ENCODE measurements around the gene CCDC148.

The CCDC148 gene

GRCh38 chr2:158213773-158214172 lies 242.8 kb downstream of the CCDC148 start:
- no peak overlapping the region for H3K4me3 Mint-ChIP-seq
- H3K27ac Mint-ChIP-seq: no peak overlapping the region
- no peak for DNase-seq (ENCODE audit: low spot score in 2 of 2)
- ATAC-seq: no peak
- H3K36me3 Mint-ChIP-seq: no peaks in the 10 kb centered on the region
- H3K9me3 Mint-ChIP-seq: no peaks in the 10 kb centered on the region
- no peaks in the 10 kb centered on the region for H3K4me1 Mint-ChIP-seq

GRCh38 chr2:158212301-158212700 lies 244.3 kb downstream of the CCDC148 start:
- Mint-ChIP-seq H3K4me1 (no peaks in the 10 kb centered on the region), H3K36me3 (no peaks in the 10 kb centered on the region), H3K27ac (no peak overlapping the region), H3K4me3 (no peak overlapping the region), H3K9me3 (no peaks in the 10 kb centered on the region)
- no peak for DNase-seq (ENCODE audit: low spot score in 2 of 2)
- no peak for ATAC-seq

- Mint-ChIP-seq H3K27ac (no peak overlapping the region), H3K4me3 (no peak overlapping the region), H3K36me3 (no peaks in the 10 kb centered on the region), H3K9me3 (no peaks in the 10 kb centered on the region), H3K4me1 (no peaks in the 10 kb centered on the region)
- ATAC-seq (peak; percentile 34), DNase-seq (ENCODE audit: low spot score in 2 of 2) (no peak)
These were observed 245.1 kb downstream of the CCDC148 start for GRCh38 chr2:158211502-158211901.

GRCh38 chr2:158207354-158207753 lies 249.2 kb downstream of the CCDC148 start:
- H3K4me3 Mint-ChIP-seq: no peak overlapping the region
- H3K4me1 Mint-ChIP-seq: no peaks in the 10 kb centered on the region
- H3K36me3 Mint-ChIP-seq: no peaks in the 10 kb centered on the region
- no peaks in the 10 kb centered on the region for H3K9me3 Mint-ChIP-seq
- DNase-seq (ENCODE audit: low spot score in 2 of 2) (no peak), ATAC-seq (no peak)
- H3K27ac Mint-ChIP-seq: no peak overlapping the region

- DNase-seq (ENCODE audit: low spot score in 2 of 2): no peak
- Mint-ChIP-seq H3K36me3 (no peaks in the 10 kb centered on the region), H3K4me3 (no peak overlapping the region), H3K4me1 (no peaks in the 10 kb centered on the region), H3K27ac (no peak overlapping the region), H3K9me3 (no peaks in the 10 kb centered on the region)
- ATAC-seq: no peak
These were observed 251.3 kb downstream of the CCDC148 start for GRCh38 chr2:158205215-158205614.

- Mint-ChIP-seq H3K36me3 (no peaks in the 10 kb centered on the region), H3K9me3 (no peaks in the 10 kb centered on the region), H3K4me3 (no peak overlapping the region), H3K4me1 (no peaks in the 10 kb centered on the region), H3K27ac (no peak overlapping the region)
- DNase-seq (ENCODE audit: low spot score in 2 of 2) (no peak), ATAC-seq (peak; percentile 32)
These were observed 251.8 kb downstream of the CCDC148 start for GRCh38 chr2:158204741-158205165.

- Mint-ChIP-seq H3K36me3 (no peaks in the 10 kb centered on the region), H3K4me3 (no peak overlapping the region), H3K27ac (no peak overlapping the region), H3K4me1 (no peaks in the 10 kb centered on the region), H3K9me3 (no peaks in the 10 kb centered on the region)
- DNase-seq (ENCODE audit: low spot score in 2 of 2) (no peak), ATAC-seq (no peak)
These were observed 254.3 kb downstream of the CCDC148 start for GRCh38 chr2:158202161-158202815.

- ATAC-seq: no peak
- Mint-ChIP-seq H3K4me1 (no peaks in the 10 kb centered on the region), H3K27ac (no peak overlapping the region), H3K36me3 (no peaks in the 10 kb centered on the region), H3K4me3 (no peak overlapping the region), H3K9me3 (no peaks in the 10 kb centered on the region)
- DNase-seq (ENCODE audit: low spot score in 2 of 2): no peak
These were observed 256.5 kb downstream of the CCDC148 start for GRCh38 chr2:158199928-158200650.

GRCh38 chr2:158197940-158198339 lies 258.6 kb downstream of the CCDC148 start:
- ATAC-seq (no peak), DNase-seq (ENCODE audit: low spot score in 2 of 2) (no peak)
- Mint-ChIP-seq H3K4me1 (no peaks in the 10 kb centered on the region), H3K36me3 (no peaks in the 10 kb centered on the region), H3K4me3 (no peak overlapping the region), H3K27ac (no peak overlapping the region), H3K9me3 (no peaks in the 10 kb centered on the region)

GRCh38 chr2:158194229-158194628 lies 262.3 kb downstream of the CCDC148 start:
- no peaks in the 10 kb centered on the region for H3K9me3 Mint-ChIP-seq
- DNase-seq (ENCODE audit: low spot score in 2 of 2): no peak
- no peak overlapping the region for H3K27ac Mint-ChIP-seq
- peaks cover 5% of the 10 kb centered on the region for H3K4me1 Mint-ChIP-seq
- H3K36me3 Mint-ChIP-seq: no peaks in the 10 kb centered on the region
- ATAC-seq: no peak
- H3K4me3 Mint-ChIP-seq: no peak overlapping the region

- peaks cover 5% of the 10 kb centered on the region for H3K4me1 Mint-ChIP-seq
These were observed 263.8 kb downstream of the CCDC148 start for GRCh38 chr2:158192515-158193443.

GRCh38 chr2:158191076-158191895 lies 265.3 kb downstream of the CCDC148 start:
- Mint-ChIP-seq H3K27ac (no peak overlapping the region), H3K36me3 (no peaks in the 10 kb centered on the region), H3K4me1 (peaks cover 5% of the 10 kb centered on the region), H3K4me3 (no peak overlapping the region), H3K9me3 (no peaks in the 10 kb centered on the region)
- DNase-seq (ENCODE audit: low spot score in 2 of 2): no peak
- ATAC-seq: no peak

More at GRCh38 chr2:158192515-158193443, 263.8 kb downstream of the CCDC148 start:
- H3K36me3 Mint-ChIP-seq: no peaks in the 10 kb centered on the region
- no peak overlapping the region for H3K27ac Mint-ChIP-seq
- DNase-seq (ENCODE audit: low spot score in 2 of 2) (no peak), ATAC-seq (no peak)
- H3K9me3 Mint-ChIP-seq: no peaks in the 10 kb centered on the region
- no peak overlapping the region for H3K4me3 Mint-ChIP-seq

GRCh38 chr2:158189526-158189925 lies 267.0 kb downstream of the CCDC148 start:
- H3K36me3 Mint-ChIP-seq: no peaks in the 10 kb centered on the region
- H3K9me3 Mint-ChIP-seq: no peaks in the 10 kb centered on the region
- no peak overlapping the region for H3K4me3 Mint-ChIP-seq
- H3K27ac Mint-ChIP-seq: no peak overlapping the region
- no peak for ATAC-seq
- peaks cover 5% of the 10 kb centered on the region for H3K4me1 Mint-ChIP-seq
- DNase-seq (ENCODE audit: low spot score in 2 of 2): no peak

- H3K4me1 Mint-ChIP-seq: peaks cover 5% of the 10 kb centered on the region
- ATAC-seq (no peak), DNase-seq (ENCODE audit: low spot score in 2 of 2) (no peak)
- no peaks in the 10 kb centered on the region for H3K36me3 Mint-ChIP-seq
- no peak overlapping the region for H3K4me3 Mint-ChIP-seq
- no peak overlapping the region for H3K27ac Mint-ChIP-seq
- no peaks in the 10 kb centered on the region for H3K9me3 Mint-ChIP-seq
These were observed 268.6 kb downstream of the CCDC148 start for GRCh38 chr2:158187908-158188307.

Data from stimulated activated effector memory CD8-positive, alpha-beta T cell treated with anti-CD3 and anti-CD28 coated beads, Interleukin-12 subunit alpha, Interleukin-12 subunit beta, amount 100 ng/mL, for 72 hours (primary cell).